AG04449 (cell line): ENCODE results near the gene CD52.
A peak's percentile ranks its signal among the peaks of the same experiment; 100 is the strongest.

Experiments used
- CTCF ChIA-PET: fragments of 350-600 bp; formaldehyde crosslinking; extraction: SDS; loops from one replicate; lab custom pipeline; 2021; ENCODE audit warnings: antibody characterized with exemption; lab: Yijun Ruan, JAX
- POLR2A ChIA-PET: fragments of 400-600, 350-600 bp; formaldehyde crosslinking; extraction: SDS; loops from one replicate; lab custom pipeline; 2020; ENCODE audit warnings: antibody characterized with exemption, inconsistent platforms; lab: Yijun Ruan, JAX
- DNase-seq: peaks from one replicate; pipeline ENCODE4 v3.0.0-alpha.2; 2010; ENCODE audit warnings: low read depth, low spot score
- H3K4me3 ChIP-seq: 2 replicates; pipeline ENCODE4 v1.5.1; 2011; ENCODE audit warnings: low read depth, mild to moderate bottlenecking, control low read depth, low read length
- TF ChIP-seq, protein P1 (sequence below): IDR thresholded peaks from one replicate; pipeline ENCODE4 v1.5.1; 2011; ENCODE audit warnings: mild to moderate bottlenecking, moderate library complexity, low read length, control low read depth, inconsistent platforms; ENCODE audit not compliant: insufficient read depth; ENCODE audit errors: missing control alignments

The CD52 gene

GRCh38 chr1:26283279-26283853 lies 34.4 kb upstream of the CD52 start:
- POLR2A ChIA-PET = interaction anchor here (0.6 kb wide), 1 partner anchor 20 kb away, joined by 4 read pairs; no protein-coding TSS in a partner anchor
- TF ChIP-seq, protein P1, sequence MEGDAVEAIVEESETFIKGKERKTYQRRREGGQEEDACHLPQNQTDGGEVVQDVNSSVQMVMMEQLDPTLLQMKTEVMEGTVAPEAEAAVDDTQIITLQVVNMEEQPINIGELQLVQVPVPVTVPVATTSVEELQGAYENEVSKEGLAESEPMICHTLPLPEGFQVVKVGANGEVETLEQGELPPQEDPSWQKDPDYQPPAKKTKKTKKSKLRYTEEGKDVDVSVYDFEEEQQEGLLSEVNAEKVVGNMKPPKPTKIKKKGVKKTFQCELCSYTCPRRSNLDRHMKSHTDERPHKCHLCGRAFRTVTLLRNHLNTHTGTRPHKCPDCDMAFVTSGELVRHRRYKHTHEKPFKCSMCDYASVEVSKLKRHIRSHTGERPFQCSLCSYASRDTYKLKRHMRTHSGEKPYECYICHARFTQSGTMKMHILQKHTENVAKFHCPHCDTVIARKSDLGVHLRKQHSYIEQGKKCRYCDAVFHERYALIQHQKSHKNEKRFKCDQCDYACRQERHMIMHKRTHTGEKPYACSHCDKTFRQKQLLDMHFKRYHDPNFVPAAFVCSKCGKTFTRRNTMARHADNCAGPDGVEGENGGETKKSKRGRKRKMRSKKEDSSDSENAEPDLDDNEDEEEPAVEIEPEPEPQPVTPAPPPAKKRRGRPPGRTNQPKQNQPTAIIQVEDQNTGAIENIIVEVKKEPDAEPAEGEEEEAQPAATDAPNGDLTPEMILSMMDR = no peak
- CTCF ChIA-PET = interaction anchor here (0.8 to 10.7 kb wide), 5 partner anchors 8 to 133 kb away, joined by 3 to 179 read pairs (median 34); partner anchors contain the start of gene CD52

DNA sequence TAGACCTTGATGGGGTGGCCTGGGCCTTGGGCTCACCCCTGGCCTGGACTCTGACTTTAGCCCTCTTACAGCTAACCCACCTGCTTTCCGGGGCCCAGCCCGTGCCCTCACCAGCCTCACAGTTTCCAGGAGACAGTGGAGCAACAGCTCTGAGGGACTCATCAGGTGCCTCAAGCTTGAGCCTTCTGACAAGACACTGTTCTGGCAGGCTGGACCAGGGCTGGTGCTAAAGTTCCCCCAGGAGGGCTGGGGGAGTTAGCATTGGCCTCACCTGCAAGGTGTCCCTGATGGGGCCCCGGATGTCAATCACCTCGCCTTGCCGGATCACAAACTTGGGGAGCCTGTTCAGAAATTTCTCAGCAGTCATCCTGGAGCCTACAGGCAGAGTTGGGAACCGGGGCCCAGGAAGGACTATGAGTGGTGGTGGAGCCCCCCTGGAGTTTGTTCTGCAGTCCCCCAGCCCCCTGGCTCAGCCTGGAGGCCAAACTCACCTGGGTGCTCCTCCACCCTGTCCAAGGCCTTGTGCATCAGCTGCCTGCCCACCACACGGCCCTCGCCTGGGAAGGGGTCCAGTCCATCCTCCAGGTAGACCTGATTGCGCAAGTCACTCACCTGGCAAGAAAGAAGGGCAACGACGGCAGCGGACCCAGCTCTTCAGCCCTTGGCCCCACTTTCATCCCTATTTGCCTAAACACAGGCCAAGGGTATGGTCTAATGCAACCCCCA lies 33.7 kb upstream of the CD52 start:
- H3K4me3 ChIP-seq = no peak overlapping the region
- TF ChIP-seq, protein P1 = no peak
- DNase-seq = no peak
- CTCF ChIA-PET = interaction anchor here (0.8 to 10.7 kb wide), 17 partner anchors 9 to 148 kb away, joined by 3 to 179 read pairs (median 15); partner anchors contain the start of genes CD52, CEP85, DHDDS and UBXN11
- POLR2A ChIA-PET = interaction anchor here (0.6 to 1.5 kb wide), 3 partner anchors 8 to 148 kb away, joined by 3 to 7 read pairs (median 4); partner anchors contain the start of gene DHDDS

More at GRCh38 chr1:26283279-26283853, 34.4 kb upstream of the CD52 start:
- H3K4me3 ChIP-seq = no peak overlapping the region
- no peak for DNase-seq

- CTCF ChIA-PET = interaction anchor here (0.7 to 5.4 kb wide), 23 partner anchors 10 to 148 kb away, joined by 3 to 37 read pairs (median 9); partner anchors contain the start of genes CD52, CEP85, DHDDS and UBXN11
- TF ChIP-seq, protein P1 = peak; percentile 85
- DNase-seq = peak; percentile 69
- H3K4me3 ChIP-seq = no peak overlapping the region; the same call in 1 of the 2 replicates
- POLR2A ChIA-PET = interaction anchor here (1.0 to 1.5 kb wide), 2 partner anchors 9 to 147 kb away, joined by 3 to 7 read pairs; partner anchors contain the start of gene DHDDS
Measured at GRCh38 chr1:26284597-26285347, 33.0 kb upstream of the CD52 start.

- ChIA-PET CTCF (interaction anchor here (0.6 to 5.4 kb wide), 28 partner anchors 9 to 151 kb away, joined by 3 to 37 read pairs (median 4); partner anchors contain the start of genes CD52, CEP85, DHDDS and UBXN11), POLR2A (interaction anchor here (1.1 to 1.5 kb wide), 2 partner anchors 10 to 23 kb away, joined by 3 to 7 read pairs; no protein-coding TSS in a partner anchor)
- no peak overlapping the region for H3K4me3 ChIP-seq
- DNase-seq = no peak
- TF ChIP-seq, protein P1 = peak; percentile 26
Measured at GRCh38 chr1:26285366-26286063, 32.2 kb upstream of the CD52 start.

- ChIA-PET CTCF (interaction anchor here (0.6 to 5.4 kb wide), 24 partner anchors 8 to 151 kb away, joined by 3 to 37 read pairs (median 6); partner anchors contain the start of genes CD52, CEP85, DHDDS and UBXN11), POLR2A (interaction anchor here (1.1 kb wide), 1 partner anchor 22 kb away, joined by 3 read pairs; no protein-coding TSS in a partner anchor)
- H3K4me3 ChIP-seq = no peak overlapping the region
- no peak for DNase-seq
- TF ChIP-seq, protein P1 = no peak
Measured at GRCh38 chr1:26286064-26286416, 31.7 kb upstream of the CD52 start.
